Pancreas (tissue), 10 donors: ENCODE measurements around the gene FOSB. TPM values are rescaled to one million over a fixed set of nuclear protein-coding genes. Genes with fewer than 3 reads are reported as not detected.

ENCODE experiments used
- ATAC-seq, 4 donors: fragments of 200-7000 bp; cut with Tn5 transposase; one replicate each; pipeline versions ENCODE4 v1.8.0 to v1.9.1; 2020; ENCODE audit warnings: mild to moderate bottlenecking in 4 of 4, moderate library complexity in 4 of 4
- DNase-seq, 6 donors: peaks; one replicate each; pipeline ENCODE4 v3.0.0-alpha.2; 2020
- FAIRE-seq: peaks from 2 replicates; lab custom pipeline; 2012; peaks lifted over from hg19 to GRCh38; lab: Jason Lieb, UNC
- H3K27ac ChIP-seq, 4 donors: fragments of 200-600 bp; sonication (generic); 1 replicate in 3 of 4; 2 replicates in 1 of 4; pipeline versions ENCODE4 v1.5.0 to v1.8.0; 2020
- H3K27me3 ChIP-seq, 4 donors: fragments of 200-600 bp; one replicate each; pipeline ENCODE4 v1.8.0; 2021
- H3K36me3 ChIP-seq, 3 donors: fragments of 200-600 bp; sonication (generic) in 1 of 3; one replicate each; pipeline versions ENCODE4 v1.5.0 to v1.8.0; 2020 to 2021
- H3K4me1 ChIP-seq, 3 donors: fragments of 200-600 bp; one replicate each; pipeline ENCODE4 v1.8.0; 2021
- H3K4me3 ChIP-seq, 4 donors: fragments of 200-600 bp; sonication (generic) in 2 of 4; one replicate each; pipeline versions ENCODE4 v1.5.0 to v1.8.0; 2020 to 2021
- H3K9me3 ChIP-seq, 4 donors: fragments of 200-600 bp; one replicate each; pipeline ENCODE4 v1.8.0; 2021
- WGBS, 2 donors: extraction: QIAGEN DNeasy Blood & Tissue Kit; methylation state at CpG; one replicate each; pipeline ENCODE4 v1.1.7; 2013; 5-methylcytosine and 5-hydroxymethylcytosine counted together
- intact Hi-C, 3 donors: fragments of 100-400 bp; cut with DNase I; formaldehyde crosslinking; loops; one replicate each; pipeline versions ENCODE4 v1.11.1 to v1.14.2; 2022
- polyA plus RNA-seq, 2 donors: library from polyadenylated mRNA; stranded (reverse); fragments of 200-250 nt; gene quantifications; one replicate each; pipeline ENCODE4 v1.2.3, GENCODE V29; 2013
- total RNA-seq, 6 donors: library from RNA; stranded (reverse); fragmentation: NEBNext Ultra II Directional in 4 of 6; extraction: Animal tissue kit (Norgen Biotek cat#: 25700) in 4 of 6; gene quantifications; one replicate each; pipeline versions ENCODE4 v1.2.1 to v1.2.4, GENCODE V29; 2021 to 2023
- TF ChIP-seq, protein P1 (sequence below), 4 donors: fragments of 200-600 bp; sonication (generic) in 3 of 4; IDR thresholded peaks; one replicate each; pipeline versions ENCODE4 v1.5.0 to v1.8.0; 2021; ENCODE audit warnings: antibody characterized with exemption in 4 of 4
- donor health status: healthy with polysubstance abuse.
- donor health status: DM: no; HTN: no; CAD: no; lungs with moderate emphysema.
- donor health status: DM: no; HTN: no; CAD: no.
- donor health status: control.
- donor health status: control.
- donor health status: Bipolar disorder and iron deficiency.
- donor health status: DM: yes; HTN: yes; CAD: no.
- donor health status: DM: no; HTN: no; CAD: no.
- donor health status: DM: no; HTN: no; CAD: no.
- donor health status: DM: yes; HTN: yes; CAD: no.

Gene FOSB
- total and polyA plus RNA-seq, 8 donors, result 0.79 to 21.6 (median 6.2) TPM

DNA sequence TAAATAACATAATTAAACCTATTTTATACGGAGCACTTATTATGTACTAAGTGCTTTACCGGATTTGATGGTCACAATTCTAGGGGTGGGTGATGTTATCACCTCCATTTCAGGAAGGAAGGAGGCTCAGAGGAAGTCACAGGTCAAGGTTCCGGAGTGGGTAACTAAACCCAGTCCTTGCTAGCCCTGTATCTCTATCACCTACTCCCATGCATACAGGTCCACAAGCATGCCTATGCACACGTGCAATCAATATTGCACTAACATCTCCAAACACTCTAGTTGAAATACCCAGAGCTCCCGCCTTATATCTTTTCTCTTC lies 17.8 kb upstream of the FOSB start:
- no peaks in the 10 kb centered on the region for H3K9me3 ChIP-seq
- H3K4me1 ChIP-seq, result peaks cover 2 to 11% (median 4%) of the 10 kb centered on the region in 3 donors
- H3K36me3 ChIP-seq, result no peaks in the 10 kb centered on the region
- H3K4me3 ChIP-seq, result peak overlapping the region; percentile 23 to 51 (median 43)
- H3K27ac ChIP-seq, result peak overlapping the region; percentile 69 to 84 (median 79)
- no peak for DNase-seq
- 26 to 29% methylated on average over 5 of the region's 5 CpGs for WGBS, 2 donors
- intact Hi-C loops, result no loop called here
- peak; percentile 0 to 12 (median 5) for ATAC-seq
- FAIRE-seq, result no peak
- TF ChIP-seq, protein P1, sequence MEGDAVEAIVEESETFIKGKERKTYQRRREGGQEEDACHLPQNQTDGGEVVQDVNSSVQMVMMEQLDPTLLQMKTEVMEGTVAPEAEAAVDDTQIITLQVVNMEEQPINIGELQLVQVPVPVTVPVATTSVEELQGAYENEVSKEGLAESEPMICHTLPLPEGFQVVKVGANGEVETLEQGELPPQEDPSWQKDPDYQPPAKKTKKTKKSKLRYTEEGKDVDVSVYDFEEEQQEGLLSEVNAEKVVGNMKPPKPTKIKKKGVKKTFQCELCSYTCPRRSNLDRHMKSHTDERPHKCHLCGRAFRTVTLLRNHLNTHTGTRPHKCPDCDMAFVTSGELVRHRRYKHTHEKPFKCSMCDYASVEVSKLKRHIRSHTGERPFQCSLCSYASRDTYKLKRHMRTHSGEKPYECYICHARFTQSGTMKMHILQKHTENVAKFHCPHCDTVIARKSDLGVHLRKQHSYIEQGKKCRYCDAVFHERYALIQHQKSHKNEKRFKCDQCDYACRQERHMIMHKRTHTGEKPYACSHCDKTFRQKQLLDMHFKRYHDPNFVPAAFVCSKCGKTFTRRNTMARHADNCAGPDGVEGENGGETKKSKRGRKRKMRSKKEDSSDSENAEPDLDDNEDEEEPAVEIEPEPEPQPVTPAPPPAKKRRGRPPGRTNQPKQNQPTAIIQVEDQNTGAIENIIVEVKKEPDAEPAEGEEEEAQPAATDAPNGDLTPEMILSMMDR (IDR thresholded peaks at IDR 0.05), result no peak
- no peaks in the 10 kb centered on the region for H3K27me3 ChIP-seq

DNA sequence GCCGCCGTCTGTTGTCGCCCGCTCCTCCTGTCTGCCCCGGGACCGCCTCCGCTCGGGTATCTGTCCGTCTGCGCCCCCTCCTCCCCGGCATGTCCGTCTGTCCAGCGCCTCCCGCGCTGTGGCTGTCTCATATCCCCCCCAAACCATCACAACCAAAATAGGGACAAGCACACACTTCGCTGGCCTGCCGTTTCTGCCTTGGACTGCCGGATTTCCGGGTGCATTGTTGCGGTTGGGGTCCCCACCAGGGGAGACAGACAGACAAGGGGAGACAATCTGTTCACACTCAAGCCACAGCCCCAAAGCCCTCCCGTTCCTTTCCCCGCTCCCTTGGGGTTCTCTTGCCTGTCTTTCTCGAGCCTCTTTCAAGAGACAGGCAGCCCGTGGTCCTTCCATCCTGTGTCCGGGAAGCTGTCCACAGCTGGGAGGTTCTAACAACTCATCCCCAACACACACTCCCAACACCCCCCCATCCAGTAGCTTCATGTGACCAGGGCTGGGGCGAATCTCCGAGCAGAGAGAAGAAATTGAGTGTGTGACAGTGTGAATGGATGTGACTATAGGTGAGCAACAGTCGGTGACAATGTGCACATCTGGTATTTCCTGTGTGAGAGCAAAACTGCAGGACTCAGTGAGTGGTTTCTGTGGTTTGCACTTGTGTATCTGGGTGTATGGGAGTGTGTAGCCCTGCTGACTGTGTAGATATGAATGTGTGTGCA lies 16.5 kb upstream of the FOSB start:
- Histone ChIP-seq H3K4me1 (peaks cover 10 to 19% (median 12%) of the 10 kb centered on the region in 3 donors), H3K9me3 (no peaks in the 10 kb centered on the region), H3K27ac (peak overlapping the region; percentile 79 to 85 (median 82)), H3K4me3 (peak overlapping the region; percentile 23 to 51 (median 42)), H3K27me3 (no peaks in the 10 kb centered on the region), H3K36me3 (no peaks in the 10 kb centered on the region)
- 9% methylated on average over 28 of the region's 28 CpGs for WGBS, 2 donors
- ATAC-seq (no peak), DNase-seq (peak in 2 of 6 donors; percentile 43 to 49), FAIRE-seq (no peak)
- intact Hi-C loops, result no loop called here
- TF ChIP-seq, protein P1 (IDR thresholded peaks at IDR 0.05), result no peak

DNA sequence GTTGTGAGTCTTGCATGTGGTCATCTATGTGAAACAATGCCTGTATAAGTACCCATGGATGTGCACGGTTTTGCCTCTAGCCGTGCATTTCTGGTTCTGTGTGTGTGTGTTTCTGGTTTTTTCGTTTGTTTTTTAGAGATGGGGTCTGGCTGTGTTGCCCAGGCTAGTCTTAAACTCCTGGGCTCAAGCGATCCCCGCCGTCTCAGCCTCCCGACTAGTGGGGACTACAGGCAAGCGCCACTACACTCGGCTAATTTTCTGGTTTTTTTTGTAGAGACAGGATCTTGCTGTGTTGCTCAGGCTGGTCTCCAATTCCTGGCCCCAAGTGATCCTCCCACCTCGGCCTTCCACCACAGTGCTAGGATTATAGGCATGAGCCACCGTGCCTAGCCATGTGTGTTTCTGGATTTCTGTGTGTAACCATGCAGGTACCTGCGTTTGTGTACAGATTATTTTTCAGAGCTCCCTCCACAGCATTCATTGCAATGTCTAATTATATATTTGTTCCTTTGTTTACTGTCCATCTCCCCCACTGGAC lies 15.9 kb upstream of the FOSB start:
- 73 to 78% methylated on average over 12 of the region's 12 CpGs for WGBS, 2 donors
- FAIRE-seq, result no peak
- H3K4me1 ChIP-seq, result peaks cover 11 to 22% (median 13%) of the 10 kb centered on the region in 3 donors
- TF ChIP-seq, protein P1 (IDR thresholded peaks at IDR 0.05), result no peak
- DNase-seq, result no peak
- H3K4me3 ChIP-seq, result no peak overlapping the region
- H3K9me3 ChIP-seq, result no peaks in the 10 kb centered on the region
- ATAC-seq, result no peak
- intact Hi-C loops, result no loop called here
- no peaks in the 10 kb centered on the region for H3K36me3 ChIP-seq
- H3K27me3 ChIP-seq, result no peaks in the 10 kb centered on the region
- H3K27ac ChIP-seq, result peak overlapping the region in 3 of 4 donors; percentile 79 to 85 (median 84)

DNA sequence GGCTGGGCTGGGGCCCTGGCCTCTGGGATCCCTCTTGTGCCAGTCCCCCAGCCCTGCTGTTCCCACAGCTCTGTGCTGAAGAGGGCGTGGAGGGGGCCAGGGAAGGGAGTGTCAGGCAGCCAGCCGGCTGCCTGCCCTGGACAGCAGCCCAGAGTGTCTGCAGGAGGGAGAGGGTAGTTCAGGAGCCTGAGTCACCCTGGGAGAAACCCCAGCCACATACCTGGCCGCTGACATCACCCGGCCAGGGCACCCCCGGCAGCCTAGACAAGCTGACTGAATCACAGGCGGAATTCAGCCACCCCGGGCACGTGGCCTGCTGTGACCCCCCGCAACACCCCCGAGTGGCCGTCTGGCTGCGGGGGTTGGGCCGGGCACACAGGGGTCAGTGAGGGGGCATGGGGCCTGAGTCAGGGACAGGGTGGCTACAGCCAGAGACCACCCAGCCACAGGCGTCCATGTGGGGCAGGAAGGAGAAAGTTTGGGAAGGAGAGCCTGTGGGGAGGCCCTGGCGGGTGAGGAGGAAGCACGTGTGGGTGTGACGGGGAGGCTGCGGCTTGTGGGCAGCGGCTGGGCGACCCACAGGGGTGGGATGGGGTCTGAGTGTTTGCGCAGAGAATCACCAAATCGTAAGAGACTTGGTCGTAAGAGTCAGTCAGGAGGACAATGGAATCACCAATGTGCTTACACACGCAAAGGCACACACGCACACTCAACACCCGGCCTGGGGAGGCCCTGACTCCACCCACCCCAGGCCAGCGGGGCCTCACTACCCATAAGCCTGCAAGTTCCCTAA lies 11.9 kb upstream of the FOSB start:
- peak; percentile 87 to 99 (median 98) for DNase-seq
- ATAC-seq, result peak; percentile 91 to 93 (median 92)
- H3K36me3 ChIP-seq, result no peaks in the 10 kb centered on the region
- H3K27ac ChIP-seq, result peak overlapping the region; percentile 91 to 97 (median 95)
- TF ChIP-seq, protein P1 (IDR thresholded peaks at IDR 0.05), result no peak
- 24 to 32% methylated on average over 17 to 27 of the region's 27 CpGs for WGBS, 2 donors
- intact Hi-C loops, result no loop called here
- peak overlapping the region in 1 of 4 donors; percentile 26 for H3K4me3 ChIP-seq
- peaks cover 9 to 15% (median 11%) of the 10 kb centered on the region in 3 donors for H3K4me1 ChIP-seq
- H3K27me3 ChIP-seq, result no peaks in the 10 kb centered on the region
- H3K9me3 ChIP-seq, result no peaks in the 10 kb centered on the region
- no peak for FAIRE-seq
